WTC11 (cell line): Measurements from ENCODE around the gene UGT1A7.

Experiments
- CREM ChIP-seq: sonication (generic); formaldehyde crosslinking; IDR thresholded peaks from 2 replicates; pipeline ENCODE4 v1.8.1; 2022; ENCODE audit warnings: mild to moderate bottlenecking, missing genetic modification reagents, moderate library complexity
- NR3C1 ChIP-seq: sonication (generic); formaldehyde crosslinking; conservative IDR thresholded peaks from 2 replicates; pipeline ENCODE4 v1.8.1; 2023; ENCODE audit warnings: low read depth, mild to moderate bottlenecking, missing genetic modification reagents
- TF ChIP-seq, protein P1 (sequence below): fragments of 200-600 bp; IDR thresholded peaks from 2 replicates; pipeline ENCODE4 v1.8.0; 2022; ENCODE audit warnings: antibody characterized with exemption
- TF ChIP-seq, protein P2 (sequence below): sonication (generic); formaldehyde crosslinking; IDR thresholded peaks from 2 replicates; pipeline ENCODE4 v1.8.1; 2023; ENCODE audit warnings: mild to moderate bottlenecking, missing genetic modification reagents
- TF ChIP-seq, protein P3 (sequence below): sonication (generic); formaldehyde crosslinking; IDR thresholded peaks from 2 replicates; pipeline ENCODE4 v1.8.0; 2023; ENCODE audit warnings: missing genetic modification reagents, mild to moderate bottlenecking, borderline replicate concordance

DNA sequence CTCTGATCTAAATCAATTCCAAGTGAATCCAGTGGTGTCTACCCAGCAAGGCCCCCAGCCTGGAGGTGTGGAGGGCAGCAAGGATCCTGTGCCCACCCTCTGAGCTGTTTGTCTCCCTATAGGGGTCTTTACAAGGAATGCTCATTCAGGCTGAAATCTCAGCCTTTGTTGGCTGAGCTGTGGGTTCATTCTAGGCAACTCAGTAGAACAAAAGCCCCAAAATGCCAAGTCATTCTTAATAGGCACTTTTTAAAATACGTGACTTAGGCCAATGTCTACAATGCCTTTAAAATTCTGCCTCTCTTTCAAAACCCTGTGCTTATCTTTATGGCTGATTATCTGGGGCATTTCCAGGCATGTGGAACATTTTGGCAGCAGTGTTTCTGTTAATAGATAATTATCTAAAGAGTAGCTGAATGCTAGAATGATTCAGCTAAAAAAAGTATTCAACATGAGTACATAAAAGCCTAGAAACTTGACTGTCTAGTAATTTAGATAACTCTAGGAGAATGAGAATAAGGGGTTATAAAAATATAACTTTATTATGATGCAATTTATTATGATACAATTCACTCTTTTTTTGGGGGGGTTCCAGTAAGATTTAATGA lies 18.4 kb downstream of the UGT1A7 start:
- TF ChIP-seq, protein P1, sequence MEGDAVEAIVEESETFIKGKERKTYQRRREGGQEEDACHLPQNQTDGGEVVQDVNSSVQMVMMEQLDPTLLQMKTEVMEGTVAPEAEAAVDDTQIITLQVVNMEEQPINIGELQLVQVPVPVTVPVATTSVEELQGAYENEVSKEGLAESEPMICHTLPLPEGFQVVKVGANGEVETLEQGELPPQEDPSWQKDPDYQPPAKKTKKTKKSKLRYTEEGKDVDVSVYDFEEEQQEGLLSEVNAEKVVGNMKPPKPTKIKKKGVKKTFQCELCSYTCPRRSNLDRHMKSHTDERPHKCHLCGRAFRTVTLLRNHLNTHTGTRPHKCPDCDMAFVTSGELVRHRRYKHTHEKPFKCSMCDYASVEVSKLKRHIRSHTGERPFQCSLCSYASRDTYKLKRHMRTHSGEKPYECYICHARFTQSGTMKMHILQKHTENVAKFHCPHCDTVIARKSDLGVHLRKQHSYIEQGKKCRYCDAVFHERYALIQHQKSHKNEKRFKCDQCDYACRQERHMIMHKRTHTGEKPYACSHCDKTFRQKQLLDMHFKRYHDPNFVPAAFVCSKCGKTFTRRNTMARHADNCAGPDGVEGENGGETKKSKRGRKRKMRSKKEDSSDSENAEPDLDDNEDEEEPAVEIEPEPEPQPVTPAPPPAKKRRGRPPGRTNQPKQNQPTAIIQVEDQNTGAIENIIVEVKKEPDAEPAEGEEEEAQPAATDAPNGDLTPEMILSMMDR = no peak
- TF ChIP-seq NR3C1 = no peak
- TF ChIP-seq, protein P2, sequence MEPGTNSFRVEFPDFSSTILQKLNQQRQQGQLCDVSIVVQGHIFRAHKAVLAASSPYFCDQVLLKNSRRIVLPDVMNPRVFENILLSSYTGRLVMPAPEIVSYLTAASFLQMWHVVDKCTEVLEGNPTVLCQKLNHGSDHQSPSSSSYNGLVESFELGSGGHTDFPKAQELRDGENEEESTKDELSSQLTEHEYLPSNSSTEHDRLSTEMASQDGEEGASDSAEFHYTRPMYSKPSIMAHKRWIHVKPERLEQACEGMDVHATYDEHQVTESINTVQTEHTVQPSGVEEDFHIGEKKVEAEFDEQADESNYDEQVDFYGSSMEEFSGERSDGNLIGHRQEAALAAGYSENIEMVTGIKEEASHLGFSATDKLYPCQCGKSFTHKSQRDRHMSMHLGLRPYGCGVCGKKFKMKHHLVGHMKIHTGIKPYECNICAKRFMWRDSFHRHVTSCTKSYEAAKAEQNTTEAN (CRISPR knock-in tag) = no peak
- TF ChIP-seq CREM (CRISPR knock-in tag) = no peak
- TF ChIP-seq, protein P3, sequence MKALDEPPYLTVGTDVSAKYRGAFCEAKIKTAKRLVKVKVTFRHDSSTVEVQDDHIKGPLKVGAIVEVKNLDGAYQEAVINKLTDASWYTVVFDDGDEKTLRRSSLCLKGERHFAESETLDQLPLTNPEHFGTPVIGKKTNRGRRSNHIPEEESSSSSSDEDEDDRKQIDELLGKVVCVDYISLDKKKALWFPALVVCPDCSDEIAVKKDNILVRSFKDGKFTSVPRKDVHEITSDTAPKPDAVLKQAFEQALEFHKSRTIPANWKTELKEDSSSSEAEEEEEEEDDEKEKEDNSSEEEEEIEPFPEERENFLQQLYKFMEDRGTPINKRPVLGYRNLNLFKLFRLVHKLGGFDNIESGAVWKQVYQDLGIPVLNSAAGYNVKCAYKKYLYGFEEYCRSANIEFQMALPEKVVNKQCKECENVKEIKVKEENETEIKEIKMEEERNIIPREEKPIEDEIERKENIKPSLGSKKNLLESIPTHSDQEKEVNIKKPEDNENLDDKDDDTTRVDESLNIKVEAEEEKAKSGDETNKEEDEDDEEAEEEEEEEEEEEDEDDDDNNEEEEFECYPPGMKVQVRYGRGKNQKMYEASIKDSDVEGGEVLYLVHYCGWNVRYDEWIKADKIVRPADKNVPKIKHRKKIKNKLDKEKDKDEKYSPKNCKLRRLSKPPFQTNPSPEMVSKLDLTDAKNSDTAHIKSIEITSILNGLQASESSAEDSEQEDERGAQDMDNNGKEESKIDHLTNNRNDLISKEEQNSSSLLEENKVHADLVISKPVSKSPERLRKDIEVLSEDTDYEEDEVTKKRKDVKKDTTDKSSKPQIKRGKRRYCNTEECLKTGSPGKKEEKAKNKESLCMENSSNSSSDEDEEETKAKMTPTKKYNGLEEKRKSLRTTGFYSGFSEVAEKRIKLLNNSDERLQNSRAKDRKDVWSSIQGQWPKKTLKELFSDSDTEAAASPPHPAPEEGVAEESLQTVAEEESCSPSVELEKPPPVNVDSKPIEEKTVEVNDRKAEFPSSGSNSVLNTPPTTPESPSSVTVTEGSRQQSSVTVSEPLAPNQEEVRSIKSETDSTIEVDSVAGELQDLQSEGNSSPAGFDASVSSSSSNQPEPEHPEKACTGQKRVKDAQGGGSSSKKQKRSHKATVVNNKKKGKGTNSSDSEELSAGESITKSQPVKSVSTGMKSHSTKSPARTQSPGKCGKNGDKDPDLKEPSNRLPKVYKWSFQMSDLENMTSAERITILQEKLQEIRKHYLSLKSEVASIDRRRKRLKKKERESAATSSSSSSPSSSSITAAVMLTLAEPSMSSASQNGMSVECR (CRISPR knock-in tag) = no peak
